Measurements from ENCODE around the gene ABCA7. TPM values are rescaled to one million over a fixed set of nuclear protein-coding genes. Genes with fewer than 3 reads are reported as not detected.

Gene ABCA7
- polyA plus RNA-seq, 3 donors = 6.1 to 6.6 (median 6.5) TPM

DNA sequence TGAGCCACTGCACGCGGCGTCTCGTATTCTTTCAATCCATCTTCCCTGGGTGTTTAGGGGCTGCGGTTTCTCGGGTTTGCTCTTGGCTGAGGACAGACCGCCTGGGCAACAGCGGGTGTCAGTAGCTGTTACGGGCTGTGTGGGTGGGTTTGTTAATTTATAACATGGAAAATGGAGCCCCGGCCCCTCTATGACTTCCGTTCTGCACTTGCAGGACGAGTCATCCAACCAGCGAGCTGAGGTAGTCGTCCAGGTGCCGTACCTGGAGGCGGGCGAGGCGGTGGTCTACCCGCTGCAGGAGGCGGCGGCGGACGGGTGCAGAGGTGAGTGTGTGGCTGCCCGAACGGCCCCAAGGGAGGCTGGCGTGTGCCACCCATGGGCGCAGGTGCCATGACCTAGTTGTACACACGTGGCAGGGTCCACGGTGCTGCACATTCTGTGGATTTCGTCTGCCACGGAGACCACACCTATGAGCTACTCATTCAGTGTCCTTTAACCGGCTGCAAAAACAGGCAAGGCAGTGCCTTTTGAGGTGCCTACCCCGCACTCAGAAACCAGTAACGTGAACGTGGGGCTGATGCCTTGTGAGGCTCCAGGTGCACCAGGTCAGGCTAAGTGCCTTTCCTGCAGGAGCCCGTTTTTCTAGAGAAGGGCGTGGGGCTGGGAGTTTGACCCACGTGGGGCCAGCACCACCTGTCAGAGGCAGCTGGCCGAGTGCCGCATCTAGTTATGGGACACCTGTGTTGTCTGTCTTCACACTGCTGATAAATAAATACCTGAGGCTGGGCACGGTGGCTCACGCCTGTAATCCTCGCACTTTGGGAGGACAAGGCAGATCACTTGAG is 44.3 kb downstream of the ABCA7 start:
- DNase-seq (ENCODE audit: low read depth in 3 of 3, low spot score in 2 of 3) = no peak

DNA sequence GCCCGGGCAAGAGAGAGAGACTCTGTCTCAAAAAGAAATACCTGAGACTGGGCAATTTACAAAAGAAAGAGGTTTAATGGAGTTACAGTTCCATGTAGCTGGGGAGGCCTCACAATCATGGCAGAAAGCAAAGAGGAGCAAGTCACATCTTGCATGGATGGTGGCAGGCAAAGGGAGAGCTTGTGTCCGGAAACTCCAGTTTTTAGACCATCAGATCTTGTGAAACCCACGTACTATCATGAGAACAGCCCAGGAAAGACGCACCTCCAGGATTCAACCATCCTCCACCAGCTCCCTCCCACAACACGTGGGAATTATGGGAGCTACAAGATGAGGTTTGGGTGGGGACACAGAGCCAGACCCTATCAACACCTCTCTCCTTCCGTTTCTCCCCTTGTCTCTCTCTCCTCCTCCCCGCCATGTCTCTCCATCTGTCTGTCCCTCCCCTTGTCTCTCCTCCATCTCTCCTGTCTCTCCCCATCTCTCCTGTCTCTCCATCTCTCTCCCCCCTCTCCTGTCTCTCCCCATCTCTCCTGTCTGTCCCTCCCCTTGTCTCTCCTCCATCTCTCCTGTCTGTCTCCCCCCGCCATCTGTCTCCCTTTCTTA is 45.2 kb downstream of the ABCA7 start:
- no peak for DNase-seq (ENCODE audit: low read depth in 3 of 3, low spot score in 2 of 3)

DNA sequence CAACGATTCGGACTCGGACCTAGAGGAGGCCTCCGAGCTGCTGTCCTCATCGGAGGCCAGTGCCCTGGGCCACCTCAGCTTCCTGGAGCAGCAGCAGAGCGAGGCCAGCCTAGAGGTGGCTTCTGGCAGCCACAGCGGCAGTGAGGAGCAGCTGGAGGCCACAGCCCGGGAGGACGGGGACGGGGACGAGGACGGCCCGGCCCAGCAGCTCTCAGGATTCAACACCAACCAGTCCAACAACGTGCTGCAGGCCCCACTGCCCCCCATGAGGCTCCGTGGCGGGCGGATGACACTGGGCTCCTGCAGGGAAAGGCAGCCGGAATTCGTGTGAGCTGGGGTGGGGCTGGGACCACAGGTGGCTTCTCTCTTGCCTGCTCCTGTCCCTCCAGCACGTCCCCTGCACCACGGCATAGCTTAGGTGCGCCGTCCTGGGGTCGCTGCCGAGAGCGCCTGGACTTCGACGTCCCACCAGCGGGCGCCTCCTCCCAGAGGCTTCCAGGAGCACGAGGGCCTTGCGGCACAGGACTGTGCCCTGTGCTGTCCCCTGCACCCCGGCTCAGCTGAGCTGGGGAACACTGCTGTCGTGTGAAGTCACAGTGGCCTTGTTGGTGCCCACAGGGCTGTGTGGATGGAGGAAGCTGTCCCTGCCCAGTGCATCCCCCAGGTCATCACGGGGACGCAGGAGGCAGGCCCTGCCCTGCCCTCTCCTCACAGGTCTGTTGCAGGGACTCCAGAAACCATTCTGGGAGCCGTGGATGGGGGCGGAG is 46.0 kb downstream of the ABCA7 start:
- no peak for DNase-seq (ENCODE audit: low read depth in 3 of 3, low spot score in 2 of 3)

DNA sequence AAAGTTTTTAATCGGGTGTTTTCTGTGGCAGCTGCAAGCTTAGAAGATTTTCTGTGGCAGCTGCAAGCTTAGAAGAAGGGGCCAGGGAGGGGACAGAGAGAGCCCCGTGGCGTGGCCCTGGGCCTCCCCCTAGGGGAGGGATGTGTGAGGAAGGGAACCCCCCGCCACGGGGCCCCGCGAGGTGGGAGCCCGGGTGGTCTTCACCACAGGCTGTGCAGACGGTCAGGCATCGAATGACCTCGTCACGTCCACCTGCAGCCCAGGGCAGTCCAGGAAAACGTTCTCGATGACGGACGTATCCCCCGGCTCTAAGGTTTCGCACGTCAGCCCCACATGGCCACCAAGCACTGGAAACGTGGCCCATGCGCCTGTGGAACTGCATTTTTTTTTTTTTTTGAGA is 46.7 kb downstream of the ABCA7 start:
- no peak for DNase-seq (ENCODE audit: low read depth in 3 of 3, low spot score in 2 of 3)

DNA sequence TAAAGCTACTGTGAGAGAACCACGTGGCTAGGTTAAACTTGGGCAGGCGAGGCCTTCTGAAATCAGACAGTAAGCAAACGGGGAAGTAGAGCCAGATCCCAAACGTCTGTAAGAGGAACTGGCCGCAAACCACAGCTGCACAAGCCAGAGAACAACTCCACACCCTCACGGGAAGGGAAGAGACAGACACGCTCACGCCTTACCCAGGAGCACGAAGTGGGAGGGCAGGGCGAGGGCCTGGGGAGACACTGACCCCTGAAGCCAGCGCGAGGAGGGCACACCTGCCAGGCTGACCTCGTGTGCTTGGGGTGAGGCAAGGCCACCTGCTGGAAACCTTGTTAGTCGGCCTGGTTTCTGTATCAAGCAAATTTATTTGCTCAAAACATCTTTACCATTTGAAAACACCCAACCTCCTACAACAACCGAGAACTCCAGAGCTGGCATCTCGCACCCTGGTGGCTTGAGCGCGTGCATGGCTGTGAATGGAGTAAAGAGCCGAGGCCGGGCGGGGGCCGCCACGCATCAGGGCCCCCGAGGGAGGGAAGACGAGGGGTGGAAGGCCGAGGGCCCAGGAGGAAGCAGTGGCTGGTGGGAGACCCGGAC is 48.0 kb downstream of the ABCA7 start:
- no peak for DNase-seq (ENCODE audit: low read depth in 3 of 3, low spot score in 2 of 3)

DNA sequence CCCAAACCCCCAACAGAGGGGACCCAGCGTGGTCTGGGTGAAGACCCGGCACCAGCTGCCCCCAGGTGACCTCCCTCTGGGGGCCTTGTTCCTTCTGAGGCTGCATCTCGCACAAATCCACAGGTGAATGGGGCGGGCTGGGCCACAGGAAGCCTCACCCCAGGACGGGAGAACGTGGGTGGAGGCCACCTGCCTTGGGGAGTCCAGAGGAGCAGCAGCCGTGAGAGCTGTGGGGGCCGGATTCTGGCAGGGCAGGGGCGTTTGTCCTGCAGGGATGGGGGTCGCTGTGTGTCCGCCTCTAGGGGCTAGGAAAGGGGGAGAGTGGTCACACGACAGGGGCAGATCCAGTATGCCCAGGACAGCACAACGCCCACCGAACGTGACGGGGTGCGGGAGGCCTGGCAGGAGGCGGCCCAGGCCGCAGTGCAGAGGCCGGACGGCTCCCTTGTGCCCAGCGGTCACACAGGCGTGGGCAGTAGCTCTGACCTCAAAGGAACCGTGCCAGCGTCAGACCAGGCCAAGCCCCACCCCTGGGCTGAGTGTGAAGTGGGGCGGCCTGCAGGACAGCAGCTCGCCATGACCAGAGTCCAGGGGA is 48.6 kb downstream of the ABCA7 start:
- DNase-seq (ENCODE audit: low read depth in 3 of 3, low spot score in 2 of 3) = no peak

DNA sequence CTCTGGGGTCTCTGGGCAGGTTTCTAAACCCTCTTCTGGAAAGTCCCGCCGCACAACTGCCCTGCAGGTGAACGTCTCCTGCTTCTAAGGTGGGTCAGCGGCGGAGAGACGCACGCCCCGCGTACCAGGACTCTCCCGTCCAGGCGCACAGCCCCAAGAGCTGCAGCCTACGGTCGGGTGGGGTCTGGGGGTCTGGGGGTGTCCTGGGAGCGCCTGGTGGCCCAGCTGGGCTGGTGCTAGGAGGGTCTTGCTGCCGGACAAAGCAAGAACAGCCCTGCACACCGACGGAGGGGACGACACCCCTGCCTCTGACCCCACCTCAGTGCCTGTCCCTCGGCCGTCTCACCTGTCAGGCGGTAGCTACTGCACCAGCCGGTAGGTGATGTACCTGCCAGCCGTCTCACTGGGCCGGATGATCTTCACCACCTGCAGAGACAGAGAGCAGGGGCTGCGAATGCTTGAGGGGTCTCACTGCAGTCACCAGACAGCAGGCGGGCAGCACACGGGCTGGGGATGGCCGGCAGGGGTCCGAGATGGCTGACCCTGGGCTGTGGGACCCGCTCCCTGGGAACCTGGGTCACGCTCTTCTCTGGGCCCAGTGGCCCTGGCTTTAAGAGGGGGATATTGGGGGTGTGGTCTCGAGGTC is 49.3 kb downstream of the ABCA7 start:
- DNase-seq (ENCODE audit: low read depth in 3 of 3, low spot score in 2 of 3) = no peak

DNA sequence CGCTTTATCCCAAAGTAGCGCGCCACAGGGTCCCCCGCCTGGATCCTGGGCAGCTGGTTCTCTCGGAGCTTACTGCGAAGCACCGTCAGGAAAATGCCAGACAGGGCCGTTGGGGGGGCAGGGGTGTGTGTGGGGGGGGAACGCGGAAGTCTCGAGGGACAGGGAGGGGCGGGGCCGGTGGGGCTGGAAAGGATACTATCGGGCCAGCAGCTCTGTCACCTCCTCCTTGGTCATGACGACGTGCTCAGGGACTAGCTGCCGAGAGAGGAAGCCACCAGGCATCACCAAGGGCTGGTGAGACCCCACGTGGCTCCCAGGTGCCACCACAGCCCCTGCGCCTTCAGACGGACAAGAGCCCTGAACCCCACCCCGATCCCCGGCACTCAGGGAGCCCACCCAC is 50.0 kb downstream of the ABCA7 start:
- DNase-seq (ENCODE audit: low read depth in 3 of 3, low spot score in 2 of 3) = no peak

DNA sequence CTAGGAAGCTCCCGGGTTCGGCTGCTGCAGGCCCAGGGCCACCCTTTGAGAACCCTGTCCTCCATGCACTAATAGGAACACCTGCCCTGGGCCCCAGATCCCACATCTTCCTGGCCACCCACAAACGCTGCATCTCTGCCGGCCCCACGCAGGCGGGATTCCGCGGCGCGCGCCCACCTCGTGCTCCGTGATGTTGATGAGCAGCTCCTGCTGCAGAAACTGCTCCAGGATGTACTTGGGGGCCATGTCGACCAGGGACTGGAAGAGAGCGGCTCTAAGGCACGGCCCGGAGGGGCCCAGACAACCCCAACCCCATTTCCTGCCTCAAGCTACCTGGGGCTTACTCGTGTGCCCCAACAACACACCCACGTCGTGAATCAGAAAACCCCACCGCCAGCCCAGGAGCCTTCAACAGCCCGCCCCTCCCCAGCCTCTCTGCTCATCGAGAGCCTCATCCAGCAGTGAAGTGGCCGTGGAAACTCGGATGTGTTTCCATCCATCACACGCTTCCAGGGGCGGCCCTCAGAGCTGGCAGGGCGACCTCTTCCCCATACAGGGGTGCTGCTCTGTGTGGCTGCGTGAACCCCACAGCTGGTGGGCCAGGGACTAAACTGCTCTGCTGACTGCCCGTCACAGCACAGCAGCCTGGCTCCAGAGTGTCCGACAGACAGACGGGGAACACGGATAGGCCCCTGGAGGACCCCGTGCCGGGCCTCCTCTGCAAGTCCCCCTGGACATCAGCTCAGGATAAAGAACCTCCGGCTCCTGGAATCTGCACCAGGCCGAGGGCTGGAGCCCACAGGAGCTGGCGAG is 51.0 kb downstream of the ABCA7 start:
- no peak for DNase-seq (ENCODE audit: low read depth in 3 of 3, low spot score in 2 of 3)

DNA sequence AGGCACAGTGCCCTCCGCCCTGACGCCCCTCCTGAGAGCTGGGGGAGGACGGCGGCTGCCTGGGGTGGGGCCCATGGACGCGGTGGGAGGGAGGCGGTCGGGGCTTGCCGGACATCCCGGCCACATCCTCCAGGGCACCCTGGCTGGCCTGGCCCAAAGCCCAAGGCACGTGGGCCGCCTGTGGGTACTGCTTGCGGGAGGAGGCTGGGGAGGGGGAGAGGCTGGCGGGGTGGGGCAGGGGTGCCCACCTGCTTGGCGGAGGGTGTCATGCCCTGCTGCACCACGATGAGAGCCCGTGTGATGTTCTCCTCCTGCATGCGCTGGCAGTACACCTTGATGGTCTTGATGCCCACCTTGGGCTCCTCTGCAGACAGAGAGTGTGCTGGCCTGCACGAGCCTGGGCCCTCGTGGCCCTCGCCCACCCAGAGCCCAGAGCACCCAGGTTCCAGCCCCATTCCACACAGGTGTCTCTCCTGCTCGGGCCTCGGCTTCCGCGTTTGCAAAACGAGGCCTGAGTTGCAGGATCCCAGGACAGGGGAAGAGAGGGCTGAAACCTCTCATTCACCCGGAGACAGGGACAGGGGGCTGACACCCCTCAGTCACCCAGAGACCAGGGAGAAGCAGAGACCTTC is 51.8 kb downstream of the ABCA7 start:
- no peak for DNase-seq (ENCODE audit: low read depth in 3 of 3, low spot score in 2 of 3)

DNA sequence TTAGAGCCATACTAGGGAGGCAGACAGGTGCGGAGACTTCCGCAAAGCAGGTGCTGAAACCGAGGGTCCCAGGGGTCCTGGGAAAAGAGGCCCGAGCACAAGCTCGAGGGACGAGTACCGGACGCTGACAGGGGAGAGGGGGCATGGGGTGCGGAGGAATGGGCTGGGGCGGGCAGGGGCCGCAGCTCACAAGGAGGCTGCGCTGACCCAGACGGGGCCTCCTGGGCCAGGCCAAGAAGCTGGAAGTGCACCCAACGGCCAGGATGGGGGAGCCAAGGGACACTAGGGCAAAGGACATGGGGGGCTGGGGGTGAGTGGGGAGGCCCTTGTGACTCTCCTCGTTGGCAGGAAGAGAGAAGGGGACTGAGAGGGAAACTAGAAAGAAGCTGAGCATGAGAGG is 53.4 kb downstream of the ABCA7 start:
- no peak for DNase-seq (ENCODE audit: low read depth in 3 of 3, low spot score in 2 of 3)

DNA sequence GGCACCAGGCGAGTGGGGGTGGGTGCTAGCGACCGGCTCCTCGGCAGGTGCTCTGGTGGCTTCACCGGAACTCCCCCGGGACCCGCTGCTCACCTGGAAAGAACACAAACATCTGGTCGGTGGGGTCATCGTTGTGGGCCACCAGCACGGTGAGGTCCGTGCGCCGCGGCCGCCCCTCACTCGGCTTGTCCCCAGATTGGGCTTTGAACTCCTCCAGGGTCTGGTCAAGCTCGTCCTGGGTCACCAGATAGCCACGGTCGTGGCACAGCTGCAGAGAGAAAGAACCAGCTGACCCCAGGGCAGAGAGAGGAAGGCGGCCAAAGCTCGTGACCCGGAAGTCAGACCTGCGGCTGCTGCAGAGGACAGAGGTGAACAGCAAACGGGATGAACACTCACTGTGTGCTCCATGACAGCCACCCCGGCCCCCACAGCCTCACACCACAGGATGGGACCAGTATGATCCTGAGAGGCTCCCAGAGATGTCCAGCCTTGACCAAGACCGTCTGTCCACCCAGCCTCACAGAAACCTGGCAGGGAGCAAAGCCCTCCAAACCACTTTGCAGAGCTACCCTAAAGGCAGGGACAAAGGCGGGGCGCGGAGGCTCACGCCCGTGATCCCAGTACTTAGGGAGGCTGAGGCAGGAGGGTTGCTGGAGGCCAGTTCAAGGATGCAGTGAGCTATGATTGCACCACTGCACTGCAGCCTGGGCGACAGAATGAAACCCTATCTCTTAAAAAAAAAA is 54.1 kb downstream of the ABCA7 start:
- DNase-seq (ENCODE audit: low read depth in 3 of 3, low spot score in 2 of 3) = no peak

DNA sequence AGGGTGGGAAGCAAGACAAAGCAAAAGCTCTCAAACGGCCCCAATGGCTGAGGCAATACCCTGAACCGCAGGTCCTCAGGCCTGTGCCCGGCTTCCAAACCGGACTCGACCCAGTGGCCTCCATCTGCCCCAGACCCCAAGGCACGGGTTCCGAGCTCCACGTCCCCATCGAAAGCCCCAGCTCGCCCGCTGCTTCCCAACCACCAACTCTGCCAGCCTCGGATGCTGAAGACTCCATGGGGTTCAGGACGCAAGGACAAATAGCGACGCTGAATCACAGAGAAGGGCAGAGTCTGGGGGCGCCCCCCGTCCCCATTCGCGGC is 54.7 kb downstream of the ABCA7 start:
- no peak for DNase-seq (ENCODE audit: low read depth in 3 of 3, low spot score in 2 of 3)

DNA sequence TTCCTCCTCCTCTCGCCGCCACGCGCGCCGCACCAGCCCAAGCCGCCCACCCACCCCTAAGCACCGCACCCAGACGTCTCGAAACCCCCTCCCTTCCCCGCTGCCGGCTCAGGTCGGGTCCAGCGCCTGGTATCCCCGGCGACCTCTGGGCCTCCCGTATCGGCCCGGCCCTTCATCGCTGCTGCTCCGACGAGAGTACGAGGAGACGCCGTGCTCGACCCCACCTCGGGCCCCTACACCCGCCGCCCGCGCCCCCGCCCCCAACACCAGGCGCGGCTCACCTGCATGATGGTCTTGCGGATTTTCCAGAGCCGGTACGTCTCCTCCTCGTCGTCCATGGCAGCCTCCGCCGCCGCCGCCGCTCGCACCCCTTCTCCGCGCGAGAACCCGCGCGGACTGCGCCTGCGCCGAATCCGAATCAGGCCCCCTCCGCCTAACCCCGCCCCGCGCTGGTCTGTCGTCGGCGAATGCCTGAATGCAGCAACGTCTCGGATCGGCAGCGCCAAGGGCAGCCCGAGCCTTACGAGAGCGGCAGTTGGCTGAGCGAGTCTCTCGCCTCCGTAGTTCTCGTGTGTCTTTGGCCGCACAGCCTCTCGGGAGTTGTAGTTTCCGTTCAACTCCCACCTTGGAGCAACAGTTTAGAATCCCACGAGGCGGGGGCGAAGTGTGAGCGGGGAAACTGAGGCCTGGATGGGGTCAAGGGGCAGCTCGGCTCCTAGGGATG is 55.2 kb downstream of the ABCA7 start, which contains the start of gene POLR2E:
POLR2E (minus strand) TSS at position 398 of the 724 bp plus-strand sequence; CDS start at position 338, 60 bp downstream.
- peak; percentile 89 to 95 (median 91) for DNase-seq (ENCODE audit: low read depth in 3 of 3, low spot score in 2 of 3)

DNA sequence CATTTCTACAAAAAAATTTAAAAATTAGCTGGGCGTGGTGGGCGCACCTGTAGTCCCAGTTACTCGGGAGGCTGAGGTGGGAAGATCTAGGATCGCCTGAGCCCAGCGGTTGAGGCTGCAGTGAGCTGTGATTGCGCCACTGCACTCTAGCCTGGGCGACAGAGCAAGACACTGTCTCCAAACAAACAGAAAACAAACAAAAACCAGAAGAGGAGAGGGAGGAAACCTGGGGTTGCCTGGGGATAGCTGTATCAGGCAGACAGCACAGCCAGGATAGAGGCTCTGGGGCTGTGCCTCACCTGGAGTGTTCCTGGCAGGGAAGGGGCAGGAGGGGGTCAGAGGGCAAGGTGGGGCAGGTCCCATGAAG is 57.9 kb downstream of the ABCA7 start:
- DNase-seq (ENCODE audit: low read depth in 3 of 3, low spot score in 2 of 3) = no peak

DNA sequence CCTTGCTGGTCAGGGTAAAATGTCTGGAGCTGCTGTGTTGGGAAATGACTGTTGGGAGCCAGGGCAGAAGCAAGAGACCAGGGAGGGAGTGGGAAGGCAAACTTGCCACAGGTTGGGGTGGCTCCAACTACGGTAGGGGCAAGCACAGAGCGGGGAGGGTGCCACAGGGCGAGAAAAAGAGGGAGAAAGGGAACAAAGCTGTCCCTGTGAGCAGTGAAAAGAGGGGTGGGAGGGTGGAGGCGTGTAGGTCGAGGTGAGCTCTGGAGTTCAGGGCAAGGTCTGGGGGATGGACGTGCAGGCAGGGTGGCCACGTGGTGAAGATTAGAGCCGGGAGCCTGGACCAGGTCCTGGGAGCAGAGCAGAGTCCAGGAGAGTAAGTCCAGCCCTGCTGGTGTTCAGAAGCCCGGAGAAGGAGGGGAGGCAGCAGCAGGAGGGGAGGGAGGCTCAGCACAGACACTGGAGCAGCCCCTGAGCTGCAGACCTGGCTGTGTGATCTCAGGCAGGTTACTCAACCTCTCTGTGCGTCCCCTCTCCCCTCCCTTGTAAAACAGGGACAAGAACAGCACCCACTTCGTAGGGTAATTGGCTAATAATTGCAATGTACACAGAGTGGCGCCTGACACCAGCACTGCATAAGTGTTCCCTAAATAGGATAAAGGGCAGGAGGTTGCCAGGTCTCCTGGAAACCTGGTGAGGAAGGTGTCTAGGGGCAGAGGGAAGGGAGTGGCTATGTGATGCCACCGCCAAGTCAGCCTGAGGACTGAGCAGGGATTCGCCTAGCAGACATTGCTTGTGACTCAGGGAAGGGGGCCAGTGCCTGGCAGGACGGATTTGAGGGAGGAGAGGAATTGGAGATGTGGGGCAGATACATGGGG is 58.5 kb downstream of the ABCA7 start:
- DNase-seq (ENCODE audit: low read depth in 3 of 3, low spot score in 2 of 3) = no peak

DNA sequence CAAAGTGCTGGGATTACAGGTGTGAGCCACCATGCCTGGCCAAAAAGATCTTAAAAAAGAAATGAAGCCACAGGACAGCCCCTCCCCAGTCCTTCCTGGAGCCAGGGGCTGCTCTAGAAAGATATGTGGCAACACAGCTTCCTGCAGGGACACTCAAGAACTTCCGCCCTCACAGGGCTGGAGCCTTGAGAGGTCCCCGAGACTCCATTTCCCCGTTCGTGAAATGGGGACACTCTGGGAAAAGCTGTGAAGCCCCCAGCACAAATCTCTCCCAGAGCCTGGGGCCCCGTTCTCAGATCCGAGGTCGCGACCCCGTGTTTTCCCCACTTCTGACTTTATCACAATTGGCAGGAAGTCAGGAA is 61.4 kb downstream of the ABCA7 start:
- DNase-seq (ENCODE audit: low read depth in 3 of 3, low spot score in 2 of 3) = no peak
